Measurements from ENCODE around the gene TMUB1.

TMUB1 gene

GRCh38 chr7:151124899-151125399 is 41.7 kb upstream of the TMUB1 start:
- no peaks in the 10 kb centered on the region for H3K4me1 Mint-ChIP-seq
- no peaks in the 10 kb centered on the region for H3K36me3 Mint-ChIP-seq
- H3K9me3 Mint-ChIP-seq, result no peaks in the 10 kb centered on the region
- CTCF ChIA-PET, result interaction anchor here (1.0 to 2.8 kb wide), 10 partner anchors 8 to 180 kb away, joined by 3 to 24 read pairs (median 4); no protein-coding TSS in a partner anchor
- H3K4me3 Mint-ChIP-seq, result no peak overlapping the region
- H3K27ac Mint-ChIP-seq, result no peak overlapping the region
- no peak for DNase-seq
- H3K27me3 Mint-ChIP-seq, result peaks cover 9% of the 10 kb centered on the region

GRCh38 chr7:151124481-151124880 is 41.2 kb upstream of the TMUB1 start:
- no peaks in the 10 kb centered on the region for H3K36me3 Mint-ChIP-seq
- no peak for DNase-seq
- H3K4me3 Mint-ChIP-seq, result no peak overlapping the region
- H3K27me3 Mint-ChIP-seq, result peaks cover 9% of the 10 kb centered on the region
- H3K4me1 Mint-ChIP-seq, result no peaks in the 10 kb centered on the region
- H3K27ac Mint-ChIP-seq, result no peak overlapping the region
- CTCF ChIA-PET, result interaction anchor here (0.6 to 2.8 kb wide), 28 partner anchors 8 to 244 kb away, joined by 3 to 24 read pairs (median 4); no protein-coding TSS in a partner anchor
- no peaks in the 10 kb centered on the region for H3K9me3 Mint-ChIP-seq

GRCh38 chr7:151123822-151124464 is 40.6 kb upstream of the TMUB1 start:
- Mint-ChIP-seq H3K4me3 (no peak overlapping the region), H3K27ac (no peak overlapping the region), H3K27me3 (peaks cover 12% of the 10 kb centered on the region), H3K4me1 (peaks cover 3% of the 10 kb centered on the region), H3K9me3 (no peaks in the 10 kb centered on the region), H3K36me3 (no peaks in the 10 kb centered on the region)
- peak; percentile 88 for DNase-seq
- CTCF ChIA-PET, result interaction anchor here (0.6 to 2.8 kb wide), 31 partner anchors 9 to 248 kb away, joined by 3 to 24 read pairs (median 4); no protein-coding TSS in a partner anchor

- Mint-ChIP-seq H3K4me1 (peaks cover 3% of the 10 kb centered on the region), H3K27ac (peak overlapping the region; percentile 62)
These were observed 40.0 kb upstream of the TMUB1 start for GRCh38 chr7:151123158-151123821.

GRCh38 chr7:151122796-151123157 is 39.5 kb upstream of the TMUB1 start:
- peaks cover 12% of the 10 kb centered on the region for H3K27me3 Mint-ChIP-seq
- H3K4me1 Mint-ChIP-seq, result peaks cover 7% of the 10 kb centered on the region
- no peak overlapping the region for H3K27ac Mint-ChIP-seq
- no peak for DNase-seq
- H3K9me3 Mint-ChIP-seq, result no peaks in the 10 kb centered on the region
- CTCF ChIA-PET, result interaction anchor here (1.8 to 2.5 kb wide), 3 partner anchors 47 to 230 kb away, joined by 6 to 24 read pairs (median 19); no protein-coding TSS in a partner anchor
- H3K36me3 Mint-ChIP-seq, result no peaks in the 10 kb centered on the region
- H3K4me3 Mint-ChIP-seq, result no peak overlapping the region

More at GRCh38 chr7:151123158-151123821, 40.0 kb upstream of the TMUB1 start:
- H3K4me3 Mint-ChIP-seq, result no peak overlapping the region
- H3K27me3 Mint-ChIP-seq, result peaks cover 12% of the 10 kb centered on the region
- DNase-seq, result no peak
- no peaks in the 10 kb centered on the region for H3K9me3 Mint-ChIP-seq
- CTCF ChIA-PET, result interaction anchor here (0.6 to 2.8 kb wide), 25 partner anchors 8 to 248 kb away, joined by 3 to 24 read pairs (median 4); no protein-coding TSS in a partner anchor
- H3K36me3 Mint-ChIP-seq, result no peaks in the 10 kb centered on the region

GRCh38 chr7:151122276-151122675 is 39.0 kb upstream of the TMUB1 start:
- no peak overlapping the region for H3K4me3 Mint-ChIP-seq
- H3K9me3 Mint-ChIP-seq, result no peaks in the 10 kb centered on the region
- CTCF ChIA-PET, result no interaction called here
- H3K36me3 Mint-ChIP-seq, result no peaks in the 10 kb centered on the region
- H3K4me1 Mint-ChIP-seq, result peaks cover 12% of the 10 kb centered on the region
- peaks cover 15% of the 10 kb centered on the region for H3K27me3 Mint-ChIP-seq
- no peak overlapping the region for H3K27ac Mint-ChIP-seq
- no peak for DNase-seq

- no peaks in the 10 kb centered on the region for H3K9me3 Mint-ChIP-seq
- no peaks in the 10 kb centered on the region for H3K36me3 Mint-ChIP-seq
- H3K27ac Mint-ChIP-seq, result no peak overlapping the region
- peaks cover 22% of the 10 kb centered on the region for H3K27me3 Mint-ChIP-seq
- CTCF ChIA-PET, result no interaction called here
- no peak overlapping the region for H3K4me3 Mint-ChIP-seq
- no peak for DNase-seq
- peaks cover 16% of the 10 kb centered on the region for H3K4me1 Mint-ChIP-seq
These were observed 38.3 kb upstream of the TMUB1 start for GRCh38 chr7:151121380-151122170.

- no peaks in the 10 kb centered on the region for H3K36me3 Mint-ChIP-seq
- no peak for DNase-seq
- no peaks in the 10 kb centered on the region for H3K9me3 Mint-ChIP-seq
- H3K27ac Mint-ChIP-seq, result no peak overlapping the region
- peaks cover 18% of the 10 kb centered on the region for H3K4me1 Mint-ChIP-seq
- H3K4me3 Mint-ChIP-seq, result no peak overlapping the region
- CTCF ChIA-PET, result interaction anchor here (0.7 kb wide), 1 partner anchor 10 kb away, joined by 4 read pairs; no protein-coding TSS in a partner anchor
- H3K27me3 Mint-ChIP-seq, result peaks cover 29% of the 10 kb centered on the region
These were observed 37.6 kb upstream of the TMUB1 start for GRCh38 chr7:151120896-151121295.

GRCh38 chr7:151119902-151120301 is 36.6 kb upstream of the TMUB1 start:
- Mint-ChIP-seq H3K36me3 (no peaks in the 10 kb centered on the region), H3K27ac (no peak overlapping the region), H3K9me3 (no peaks in the 10 kb centered on the region), H3K4me1 (peaks cover 21% of the 10 kb centered on the region), H3K4me3 (no peak overlapping the region), H3K27me3 (peaks cover 28% of the 10 kb centered on the region)
- CTCF ChIA-PET, result interaction anchor here (1.7 kb wide), 1 partner anchor 10 kb away, joined by 5 read pairs; no protein-coding TSS in a partner anchor
- DNase-seq, result no peak

- Mint-ChIP-seq H3K27ac (peak overlapping the region; percentile 58), H3K36me3 (no peaks in the 10 kb centered on the region), H3K27me3 (peaks cover 31% of the 10 kb centered on the region), H3K4me1 (peaks cover 21% of the 10 kb centered on the region), H3K9me3 (no peaks in the 10 kb centered on the region), H3K4me3 (no peak overlapping the region)
- DNase-seq, result no peak
- CTCF ChIA-PET, result interaction anchor here (1.7 kb wide), 1 partner anchor 9 kb away, joined by 5 read pairs; no protein-coding TSS in a partner anchor
These were observed 35.7 kb upstream of the TMUB1 start for GRCh38 chr7:151119055-151119415.

GRCh38 chr7:151118108-151119054 is 35.1 kb upstream of the TMUB1 start:
- no peaks in the 10 kb centered on the region for H3K9me3 Mint-ChIP-seq
- H3K4me3 Mint-ChIP-seq, result no peak overlapping the region
- CTCF ChIA-PET, result interaction anchor here (1.4 to 1.7 kb wide), 2 partner anchors 8 to 48 kb away, joined by 3 to 5 read pairs; no protein-coding TSS in a partner anchor
- no peak for DNase-seq
- H3K27ac Mint-ChIP-seq, result peak overlapping the region; percentile 81
- H3K36me3 Mint-ChIP-seq, result no peaks in the 10 kb centered on the region
- H3K4me1 Mint-ChIP-seq, result peaks cover 21% of the 10 kb centered on the region
- peaks cover 36% of the 10 kb centered on the region for H3K27me3 Mint-ChIP-seq

GRCh38 chr7:151117565-151117964 is 34.3 kb upstream of the TMUB1 start:
- Mint-ChIP-seq H3K27ac (peak overlapping the region; percentile 81), H3K9me3 (no peaks in the 10 kb centered on the region), H3K36me3 (no peaks in the 10 kb centered on the region), H3K4me1 (peaks cover 21% of the 10 kb centered on the region), H3K4me3 (peak overlapping the region; percentile 70), H3K27me3 (peaks cover 44% of the 10 kb centered on the region)
- peak; percentile 58 for DNase-seq
- CTCF ChIA-PET, result interaction anchor here (1.0 to 1.4 kb wide), 2 partner anchors 49 to 99 kb away, joined by 3 read pairs; no protein-coding TSS in a partner anchor

All from activated naive CD4-positive, alpha-beta T cell treated with anti-CD3 and anti-CD28 coated beads, Interleukin-2, amount 10 ng/mL, durations not matched to agents 7 days and 5 days (primary cell).